Astrocyte of the cerebellum (primary cell): Measurements from ENCODE around the gene PEPD.

Source experiments
- DNase-seq: peaks from one replicate; pipeline ENCODE4 v3.0.0-alpha.2; 2011; ENCODE audit warnings: low read depth
- H3K4me3 ChIP-seq: 2 replicates; pipeline ENCODE4 v1.5.1; 2011; ENCODE audit warnings: mild to moderate bottlenecking, low read depth, low read length, moderate library complexity
- in situ Hi-C: cut with HindIII; loops from 2 replicates; pipeline ENCODE4 v1.10.0; 2017; ENCODE audit warnings: low sequenced_read_pairs
- TF ChIP-seq, protein P1 (sequence below): IDR thresholded peaks from 2 replicates; pipeline ENCODE4 v1.5.1; 2012; ENCODE audit warnings: low read length, low read depth, moderate library complexity, mild to moderate bottlenecking; ENCODE audit errors: missing control alignments

The PEPD gene

GRCh38 chr19:33550768-33551167, 29.2 kb upstream of the PEPD start:
- no peak overlapping the region for H3K4me3 ChIP-seq
- DNase-seq: no peak
- in situ Hi-C loops: no loop called here
- TF ChIP-seq, protein P1, sequence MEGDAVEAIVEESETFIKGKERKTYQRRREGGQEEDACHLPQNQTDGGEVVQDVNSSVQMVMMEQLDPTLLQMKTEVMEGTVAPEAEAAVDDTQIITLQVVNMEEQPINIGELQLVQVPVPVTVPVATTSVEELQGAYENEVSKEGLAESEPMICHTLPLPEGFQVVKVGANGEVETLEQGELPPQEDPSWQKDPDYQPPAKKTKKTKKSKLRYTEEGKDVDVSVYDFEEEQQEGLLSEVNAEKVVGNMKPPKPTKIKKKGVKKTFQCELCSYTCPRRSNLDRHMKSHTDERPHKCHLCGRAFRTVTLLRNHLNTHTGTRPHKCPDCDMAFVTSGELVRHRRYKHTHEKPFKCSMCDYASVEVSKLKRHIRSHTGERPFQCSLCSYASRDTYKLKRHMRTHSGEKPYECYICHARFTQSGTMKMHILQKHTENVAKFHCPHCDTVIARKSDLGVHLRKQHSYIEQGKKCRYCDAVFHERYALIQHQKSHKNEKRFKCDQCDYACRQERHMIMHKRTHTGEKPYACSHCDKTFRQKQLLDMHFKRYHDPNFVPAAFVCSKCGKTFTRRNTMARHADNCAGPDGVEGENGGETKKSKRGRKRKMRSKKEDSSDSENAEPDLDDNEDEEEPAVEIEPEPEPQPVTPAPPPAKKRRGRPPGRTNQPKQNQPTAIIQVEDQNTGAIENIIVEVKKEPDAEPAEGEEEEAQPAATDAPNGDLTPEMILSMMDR: no peak

DNA sequence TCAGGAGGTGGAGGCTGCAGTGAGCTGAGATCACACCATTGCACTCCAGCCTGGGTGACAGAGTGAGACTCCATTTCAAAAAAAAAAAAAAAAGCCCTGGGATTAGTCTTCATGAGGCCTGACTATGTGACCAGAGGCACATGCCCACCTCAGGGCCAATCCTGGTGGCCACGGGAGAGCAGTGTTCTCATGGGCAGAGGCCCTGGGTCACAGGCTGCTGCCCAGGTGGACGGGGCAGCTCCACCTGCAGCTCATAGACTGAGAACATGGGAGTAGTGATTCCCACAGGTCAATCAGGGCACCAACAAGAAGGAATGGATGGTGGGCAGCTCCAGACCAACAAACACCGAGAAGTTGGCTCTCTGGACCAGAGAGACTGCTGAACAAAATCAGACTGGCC, 26.1 kb upstream of the PEPD start:
- in situ Hi-C loops: no loop called here

GRCh38 chr19:33546656-33547055, 25.1 kb upstream of the PEPD start:
- DNase-seq: no peak
- TF ChIP-seq, protein P1: no peak
- H3K4me3 ChIP-seq: no peak overlapping the region
- in situ Hi-C loops: no loop called here

More for the DNA sequence above, 26.1 kb upstream of the PEPD start:
- TF ChIP-seq, protein P1: no peak
- H3K4me3 ChIP-seq: no peak overlapping the region
- DNase-seq: no peak

DNA sequence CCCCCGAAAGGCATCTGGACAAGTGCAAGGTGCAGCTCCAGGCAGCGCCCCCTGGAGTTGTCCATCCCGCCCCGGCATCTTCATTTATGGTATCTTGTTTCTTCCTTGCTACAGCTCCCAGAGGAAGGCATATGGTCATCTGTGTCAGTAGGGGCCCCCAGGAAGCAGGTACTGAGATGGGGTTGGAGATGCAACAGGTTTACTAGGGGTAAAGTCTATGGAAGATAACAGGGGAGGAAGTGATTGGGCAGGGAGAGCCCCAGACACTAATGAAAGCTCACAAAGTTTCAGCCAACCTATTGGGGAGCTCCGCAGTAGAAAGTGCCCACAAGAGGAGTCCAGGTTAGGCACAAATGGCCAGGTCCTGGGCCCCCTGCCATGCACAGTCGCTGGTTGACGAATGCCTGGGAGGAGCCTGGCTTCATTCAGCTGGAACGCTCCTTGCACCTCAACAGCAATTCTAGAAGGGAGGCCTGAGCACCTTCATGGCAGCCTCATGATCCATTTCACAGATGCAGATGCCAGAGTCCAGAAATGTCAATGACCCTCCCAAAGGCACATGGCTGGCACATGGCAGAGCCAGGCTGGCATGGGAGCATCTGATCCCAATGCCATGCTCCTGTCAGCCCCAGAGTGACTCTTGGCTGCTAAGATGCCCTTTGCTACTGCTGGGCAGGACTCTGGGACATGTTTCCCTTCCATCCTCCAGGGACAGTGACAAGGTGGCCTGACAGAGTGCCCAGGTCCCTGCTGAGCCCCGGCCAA, 23.8 kb upstream of the PEPD start:
- TF ChIP-seq, protein P1: no peak
- DNase-seq: no peak
- in situ Hi-C loops: no loop called here
- no peak overlapping the region for H3K4me3 ChIP-seq

DNA sequence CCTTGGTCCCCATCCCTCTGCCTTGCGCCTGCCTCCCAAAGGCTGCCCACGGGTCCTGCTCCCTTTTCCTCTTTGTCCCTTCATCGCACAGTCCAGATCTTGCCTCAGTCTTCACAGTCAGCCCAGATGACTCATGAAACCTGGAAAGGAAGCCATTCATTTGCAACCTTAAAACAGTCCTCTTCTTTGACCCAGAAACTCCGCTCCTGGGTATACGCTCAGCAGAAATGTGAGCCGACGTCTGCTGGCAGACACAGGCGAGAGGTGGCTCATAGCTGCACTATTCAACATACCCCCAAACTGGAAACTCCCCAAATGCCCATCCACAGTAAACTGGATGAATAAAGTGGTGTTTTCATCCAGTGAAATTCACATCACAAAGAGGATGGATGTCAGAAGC, 13.6 kb upstream of the PEPD start:
- DNase-seq: no peak
- TF ChIP-seq, protein P1: no peak
- no peak overlapping the region for H3K4me3 ChIP-seq
- in situ Hi-C loops: no loop called here

DNA sequence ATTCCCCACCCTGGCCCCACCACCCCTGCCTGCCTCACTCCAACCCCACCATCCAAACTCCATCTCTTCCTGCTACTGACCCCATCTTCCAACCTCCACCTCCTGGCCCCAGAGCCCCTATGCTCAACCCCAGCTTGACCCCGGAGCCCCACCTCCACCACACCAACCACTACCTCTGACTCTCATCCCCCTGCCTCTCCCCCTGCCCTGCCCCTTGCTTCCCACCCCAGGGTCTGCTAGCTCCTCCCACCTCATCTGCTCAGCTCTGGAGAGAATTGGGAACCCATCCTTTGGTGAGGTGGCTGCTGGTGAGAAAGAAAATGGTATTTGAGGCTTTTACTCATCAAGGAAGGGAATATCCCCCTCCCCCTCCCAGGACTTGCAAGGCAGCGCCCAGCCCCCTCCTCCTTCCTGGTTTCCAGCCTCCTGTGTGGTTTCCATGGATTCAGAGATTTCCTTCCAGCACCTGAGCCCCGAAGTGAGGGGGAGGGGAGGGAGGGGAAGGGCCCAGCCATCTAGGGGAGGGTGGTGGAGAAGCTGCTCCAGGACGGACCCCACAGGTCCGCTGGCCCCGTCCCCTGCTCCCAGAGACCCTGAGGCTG, 11.4 kb upstream of the PEPD start:
- in situ Hi-C loops: no loop called here
- TF ChIP-seq, protein P1: no peak
- no peak for DNase-seq
- H3K4me3 ChIP-seq: no peak overlapping the region
